GM21423 (cell line): Measurements from ENCODE around the gene ADGRD1.

Experiments used
- ATAC-seq: cut with Tn5 transposase; IDR thresholded peaks from one replicate; pipeline ENCODE4 v1.9.1; 2021; ENCODE audit warnings: mild to moderate bottlenecking, moderate library complexity; ENCODE audit not compliant: unreplicated experiment

The ADGRD1 gene

DNA sequence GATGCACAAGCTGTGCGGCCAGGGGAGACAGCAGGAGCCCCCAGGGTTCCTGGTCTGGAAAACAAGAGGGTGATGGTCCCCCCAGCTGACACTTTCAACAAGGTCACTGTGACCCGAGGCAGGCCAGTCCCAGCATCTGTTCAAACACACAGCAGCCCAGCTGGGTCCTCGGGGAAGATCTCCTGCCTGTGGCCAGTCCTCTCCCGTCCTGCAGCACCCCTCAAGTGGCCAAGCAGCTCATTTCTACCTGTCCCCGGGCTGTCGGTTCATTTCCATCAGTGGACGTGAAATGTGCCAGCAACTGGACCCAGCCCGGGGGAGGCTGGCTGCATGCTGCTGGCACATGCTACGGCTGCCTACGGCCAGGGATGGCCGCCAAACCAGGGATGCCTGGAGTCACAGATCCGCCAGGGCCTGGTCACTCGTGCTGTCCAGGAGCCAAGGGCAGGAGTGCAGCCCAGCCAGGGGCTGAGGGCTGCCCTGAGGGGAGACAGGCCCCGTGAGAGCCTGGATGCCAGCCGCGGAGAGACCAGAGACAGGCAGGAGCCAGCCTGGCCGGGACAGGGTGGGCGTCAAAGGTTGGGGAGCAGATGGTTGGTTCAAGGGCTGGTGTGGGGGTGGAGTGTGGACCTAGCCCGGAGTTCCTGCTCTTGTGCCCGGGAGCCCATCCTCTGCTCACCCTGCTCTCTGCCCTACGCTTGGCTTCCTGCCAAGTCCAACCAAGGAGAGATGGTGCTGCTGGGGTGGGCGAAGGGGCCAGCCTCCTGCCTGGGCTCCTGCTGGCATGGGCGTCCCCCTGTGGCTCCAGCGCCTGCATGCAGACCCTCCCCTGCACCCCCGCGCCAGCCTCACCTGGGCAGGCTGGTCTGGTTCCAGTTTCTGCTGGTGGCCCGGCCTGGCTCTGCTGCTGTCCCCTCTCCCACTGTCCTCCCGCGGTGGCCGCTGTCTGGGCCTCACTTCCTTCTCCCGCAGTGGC lies 143.8 kb downstream of the ADGRD1 start:
- ATAC-seq = no peak

DNA sequence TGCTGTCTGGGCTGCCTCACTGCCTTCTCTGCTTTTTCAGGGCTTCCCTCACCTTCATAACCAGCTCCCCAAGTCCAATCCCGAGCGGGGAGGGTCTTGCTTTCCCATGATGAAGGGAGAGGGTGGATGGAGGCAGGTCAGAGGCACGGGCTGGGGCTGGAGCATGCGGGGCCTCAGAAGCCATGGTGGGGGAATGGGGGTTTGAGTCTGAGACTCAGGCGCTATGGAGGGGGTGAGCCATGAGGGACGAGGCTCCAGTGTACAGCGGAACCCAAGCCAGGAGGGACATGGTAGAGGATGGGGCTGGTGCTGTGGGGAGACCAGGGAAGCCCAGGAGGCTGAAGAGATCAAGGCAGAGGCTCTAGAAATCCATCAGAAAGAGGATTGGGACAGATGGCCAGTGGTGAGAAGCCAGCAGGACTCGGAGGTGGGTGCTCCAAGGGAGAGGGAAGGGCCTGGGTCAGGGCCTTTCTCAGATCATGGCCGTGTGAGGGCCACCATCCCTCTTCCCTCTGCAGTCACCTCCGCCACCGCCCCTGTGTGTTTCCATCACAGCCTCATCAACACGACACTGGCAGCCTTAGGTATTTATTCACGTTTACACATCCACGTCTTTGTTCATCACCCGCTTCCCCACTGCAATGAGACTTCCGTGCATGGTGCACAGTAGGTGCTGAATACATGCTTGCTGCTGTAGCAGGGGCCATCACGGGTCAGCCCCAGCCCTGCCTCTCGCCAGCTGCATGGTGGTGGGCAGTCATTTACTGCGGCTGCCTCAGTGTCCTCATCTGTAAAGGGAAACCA lies 144.7 kb downstream of the ADGRD1 start:
- no peak for ATAC-seq

DNA sequence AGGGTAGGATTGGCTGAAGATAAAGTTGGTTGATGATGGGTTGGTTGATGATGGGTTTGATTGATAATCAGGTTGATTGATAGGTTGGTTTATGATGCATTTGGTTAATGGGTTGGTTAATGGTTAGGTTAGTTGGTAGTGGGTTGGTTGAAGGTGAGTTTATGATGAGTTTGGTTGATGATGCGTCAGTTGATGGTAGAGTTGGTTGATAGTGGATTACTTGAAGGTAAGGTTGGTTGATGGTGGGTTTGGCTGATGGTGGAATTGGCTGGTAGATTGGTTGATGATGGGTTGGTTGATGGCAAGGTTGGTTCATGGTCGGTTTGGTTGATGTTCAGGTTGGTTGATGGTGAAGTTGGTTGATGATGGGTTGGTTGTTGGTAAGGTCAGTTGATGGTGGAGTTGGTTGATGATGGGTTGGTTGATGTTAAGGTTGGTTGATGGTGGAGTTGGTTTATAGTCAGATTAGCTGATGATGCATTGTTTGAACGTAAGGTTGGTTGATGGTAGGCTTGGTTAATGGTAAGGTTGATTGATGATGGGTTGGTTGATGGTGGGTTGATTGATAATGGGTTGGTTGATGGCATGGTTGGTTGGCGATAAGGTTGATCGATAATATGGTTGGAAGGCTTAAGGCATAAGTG lies 146.4 kb downstream of the ADGRD1 start:
- no peak for ATAC-seq

DNA sequence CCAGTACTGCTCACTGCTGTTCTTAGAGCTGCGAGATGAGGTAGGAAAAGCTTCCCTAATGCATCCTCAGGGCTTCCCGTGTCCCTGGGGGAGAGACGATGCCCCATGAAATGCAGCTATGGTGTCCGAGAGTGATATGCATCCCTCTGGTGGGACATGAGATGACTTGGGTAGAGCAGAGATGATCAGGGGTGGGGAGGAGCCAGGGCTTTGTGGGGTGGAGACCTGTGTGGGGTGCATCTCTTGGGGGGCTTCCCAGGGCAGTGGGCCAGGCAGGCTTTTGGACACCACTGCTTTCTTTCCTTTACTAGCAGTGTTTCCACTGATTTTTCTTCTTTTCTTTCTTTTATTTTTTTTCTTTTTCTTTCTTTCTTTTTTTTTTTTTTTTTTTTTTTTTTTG lies 147.3 kb downstream of the ADGRD1 start:
- no peak for ATAC-seq

DNA sequence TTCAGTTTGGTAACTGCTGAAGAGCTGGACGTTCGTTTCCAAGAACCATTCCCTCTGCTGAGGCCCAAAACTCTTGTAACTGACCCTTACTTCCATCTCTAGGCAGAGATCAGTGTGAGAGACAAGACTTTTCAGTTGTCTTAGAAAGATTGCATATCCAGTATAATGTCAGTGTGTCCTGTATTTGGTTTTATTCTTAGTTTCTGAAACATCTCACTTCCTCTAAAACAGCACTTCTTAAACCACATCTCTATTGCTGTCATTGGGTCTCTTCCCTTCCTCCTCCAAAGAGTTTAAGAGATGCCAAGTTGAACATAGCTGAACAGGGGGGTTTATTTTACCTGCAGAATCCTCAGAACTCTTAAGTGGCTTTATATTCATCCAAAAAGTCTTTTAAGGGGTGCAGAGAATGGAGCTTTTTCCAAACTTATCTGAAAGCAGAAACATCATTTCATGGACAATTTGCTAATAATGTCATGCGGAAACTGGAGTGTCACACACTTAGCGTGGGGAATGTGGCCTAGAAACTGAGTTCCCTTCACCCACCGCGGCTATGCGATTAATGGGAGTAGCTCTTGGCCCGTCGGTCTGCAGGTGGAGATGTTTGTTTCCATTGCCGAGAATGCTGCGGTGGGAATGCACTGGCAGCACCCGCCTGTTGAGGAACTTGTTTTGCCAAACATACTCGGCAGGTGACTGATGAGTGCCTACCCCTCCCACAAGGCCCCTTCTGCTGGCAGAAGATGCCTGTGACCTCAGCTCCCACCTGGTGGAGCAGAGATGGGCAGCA lies 148.2 kb downstream of the ADGRD1 start:
- ATAC-seq = peak; percentile 81

DNA sequence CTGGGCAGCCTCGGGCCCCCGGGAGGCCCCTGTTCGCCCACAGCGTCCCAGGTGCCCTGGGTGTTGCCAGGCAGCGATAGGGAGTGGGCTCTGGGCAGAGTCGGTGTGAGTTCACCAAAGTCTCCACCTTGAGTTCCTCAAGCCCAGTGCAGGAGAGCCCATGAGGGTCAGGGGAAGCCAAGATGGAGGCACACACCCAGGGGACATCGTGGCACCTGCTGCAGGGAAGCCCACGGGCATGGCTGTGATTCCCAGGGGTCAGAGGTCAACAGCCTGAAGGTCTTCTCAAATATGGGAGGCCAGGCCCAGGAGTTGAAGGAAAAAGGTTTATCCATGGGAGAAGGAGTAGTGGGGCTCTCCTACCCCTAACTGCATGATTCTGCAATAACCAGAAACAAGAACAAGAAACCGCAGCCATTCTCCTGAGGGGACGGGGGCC lies 148.8 kb downstream of the ADGRD1 start:
- no peak for ATAC-seq

DNA sequence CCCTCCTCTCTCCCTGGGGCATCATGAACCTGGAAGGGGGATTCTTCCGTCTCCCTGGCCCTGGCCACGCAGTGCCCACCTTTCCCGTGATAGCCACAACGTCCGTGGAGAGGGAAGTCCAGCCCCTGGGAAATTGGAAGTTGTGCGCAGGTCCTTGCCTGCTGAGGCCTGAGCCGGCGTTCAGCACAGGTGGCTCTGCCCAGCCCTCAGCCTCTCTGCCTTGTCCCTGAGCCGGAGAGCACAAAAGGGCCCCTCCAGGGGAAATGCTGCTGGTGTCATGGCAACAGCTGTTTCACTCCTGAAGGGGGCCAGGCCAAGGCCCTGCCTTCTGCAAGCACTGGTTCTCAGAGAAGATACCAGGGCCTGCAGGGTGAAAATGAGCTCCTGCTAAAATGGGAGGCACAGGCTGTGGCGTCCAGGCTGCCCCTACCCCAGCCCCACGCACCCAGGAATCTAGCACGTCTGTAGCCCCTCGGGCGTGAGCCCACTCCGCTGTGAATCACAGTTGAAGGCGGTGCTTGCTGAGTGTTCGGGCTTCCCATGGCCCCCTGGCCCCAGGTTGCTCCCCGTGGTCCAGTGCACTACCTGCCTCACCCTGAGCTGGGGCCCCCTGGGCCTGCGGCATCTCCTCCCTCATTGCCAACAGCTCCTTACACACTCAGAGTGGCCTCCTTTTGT lies 149.4 kb downstream of the ADGRD1 start:
- no peak for ATAC-seq

DNA sequence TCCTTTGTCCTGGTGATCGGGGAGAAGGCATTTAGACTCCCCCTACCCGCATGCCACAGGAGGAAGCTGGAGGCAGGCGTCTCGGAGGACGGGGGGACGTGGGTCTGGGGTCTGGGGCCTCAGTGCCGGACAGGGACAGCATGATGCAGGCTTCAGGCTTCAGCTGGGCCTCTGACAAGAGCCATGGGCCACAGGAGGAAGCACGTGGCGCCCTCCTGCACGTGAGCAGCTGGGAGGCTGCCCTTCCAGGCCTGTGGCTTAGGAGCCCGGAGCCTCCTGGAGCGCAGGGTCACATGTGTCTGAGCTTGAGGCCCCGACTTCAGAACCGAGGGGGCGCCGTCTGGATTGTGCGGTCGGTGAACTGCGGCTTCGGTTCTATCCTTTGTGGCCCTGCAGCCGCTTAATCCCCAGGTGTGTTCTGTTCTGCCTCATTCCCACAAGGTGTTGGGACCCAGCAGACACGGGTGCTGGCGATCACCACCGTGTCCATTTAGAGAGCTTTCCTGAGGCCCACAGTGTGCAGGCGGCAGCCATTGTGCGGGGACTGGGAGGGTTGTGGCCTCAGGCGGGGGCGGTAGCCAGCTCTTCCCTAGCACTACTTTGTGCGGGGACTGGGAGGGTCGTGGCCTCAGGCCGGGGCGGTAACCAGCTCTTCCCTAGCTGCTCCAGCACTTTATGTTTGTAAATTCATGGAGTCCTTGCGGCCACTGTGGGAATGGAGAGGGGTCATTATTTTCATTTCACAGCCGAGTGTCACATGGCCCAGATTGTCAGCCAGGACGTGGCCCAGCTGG lies 150.2 kb downstream of the ADGRD1 start:
- no peak for ATAC-seq

DNA sequence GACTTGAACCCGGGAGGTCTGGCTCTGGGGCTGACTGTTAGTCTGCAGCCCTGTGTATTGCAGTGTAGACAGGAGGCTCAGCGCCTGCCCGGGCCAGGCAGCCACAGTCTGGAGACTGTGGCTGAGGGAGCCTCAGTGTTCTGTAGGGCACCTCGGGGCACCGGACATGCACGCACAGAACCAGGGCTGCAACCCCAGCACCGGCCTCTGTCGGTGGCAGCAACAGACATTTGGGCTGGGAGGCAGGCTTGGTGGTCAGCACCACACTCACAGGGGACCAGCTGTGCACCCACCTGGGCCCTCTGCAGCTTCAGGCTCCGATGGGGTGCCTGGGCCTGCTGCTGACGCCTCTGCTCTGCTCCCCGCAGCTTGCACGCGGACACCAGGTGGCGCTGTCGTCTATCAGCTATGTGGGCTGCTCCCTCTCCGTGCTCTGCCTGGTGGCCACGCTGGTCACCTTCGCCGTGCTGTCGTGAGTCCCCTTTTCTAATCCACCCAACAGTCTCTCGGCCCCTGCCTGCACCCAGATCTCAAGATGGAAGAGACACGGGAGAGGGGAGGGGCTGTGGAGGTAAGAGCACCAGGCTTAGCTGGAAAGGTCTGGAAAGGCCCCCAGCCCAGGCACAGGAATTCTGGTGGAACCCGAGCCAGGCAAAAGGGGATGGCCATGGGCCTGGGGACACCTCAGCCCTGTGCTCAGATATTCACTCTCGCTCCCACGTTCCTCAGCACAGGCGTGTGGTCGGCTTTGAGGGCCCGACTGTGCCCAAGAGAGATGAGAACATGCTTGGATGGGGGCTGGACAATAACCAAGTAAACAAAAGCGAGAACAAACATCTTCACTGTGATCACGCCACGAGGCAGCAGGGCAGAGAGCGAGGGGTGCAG lies 151.0 kb downstream of the ADGRD1 start:
- peak; percentile 42 for ATAC-seq

DNA sequence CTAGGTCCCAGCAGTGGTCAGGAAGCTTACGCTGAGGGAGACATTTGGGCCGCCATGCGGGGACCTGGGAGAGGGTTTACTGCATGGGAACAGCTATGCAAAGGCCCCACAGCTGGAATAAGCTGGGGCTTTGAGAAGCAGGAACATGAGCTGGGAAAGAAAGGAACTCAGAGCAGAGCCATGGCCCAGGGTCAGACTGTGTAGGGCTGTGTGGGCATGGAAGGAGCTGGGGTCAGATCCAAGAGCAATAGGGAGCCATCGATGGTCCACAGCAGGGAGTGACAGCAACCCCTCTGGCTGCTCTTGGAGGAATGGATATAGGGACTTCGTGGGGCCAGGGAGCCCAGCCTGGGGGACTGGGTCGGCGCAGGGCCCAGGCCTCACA lies 151.6 kb downstream of the ADGRD1 start:
- no peak for ATAC-seq

DNA sequence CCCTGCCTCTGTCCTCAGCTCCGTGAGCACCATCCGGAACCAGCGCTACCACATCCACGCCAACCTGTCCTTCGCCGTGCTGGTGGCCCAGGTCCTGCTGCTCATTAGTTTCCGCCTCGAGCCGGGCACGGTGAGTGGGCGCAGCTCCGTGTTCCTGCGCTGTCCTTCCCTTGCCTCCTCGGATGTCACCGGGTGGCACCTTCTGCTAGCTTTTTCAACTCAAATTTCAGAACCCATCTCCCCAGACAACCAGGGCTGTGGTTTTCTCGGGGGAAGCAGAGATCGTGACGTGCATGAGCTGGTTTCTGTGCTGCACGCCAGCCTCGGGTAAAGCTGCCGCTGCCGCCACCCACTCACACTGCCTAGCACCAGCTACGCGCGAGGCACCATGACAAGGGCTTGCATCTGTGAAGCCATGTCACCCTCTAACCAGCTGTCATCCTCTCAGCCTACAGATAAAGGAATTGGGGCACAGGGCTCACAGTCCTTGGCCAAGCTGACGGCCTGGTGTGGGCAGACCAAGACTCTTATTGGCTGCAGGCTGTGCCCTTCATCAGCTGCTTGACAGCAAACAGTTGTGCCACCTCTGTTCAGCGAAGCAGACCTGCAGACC lies 152.1 kb downstream of the ADGRD1 start:
- ATAC-seq = no peak

DNA sequence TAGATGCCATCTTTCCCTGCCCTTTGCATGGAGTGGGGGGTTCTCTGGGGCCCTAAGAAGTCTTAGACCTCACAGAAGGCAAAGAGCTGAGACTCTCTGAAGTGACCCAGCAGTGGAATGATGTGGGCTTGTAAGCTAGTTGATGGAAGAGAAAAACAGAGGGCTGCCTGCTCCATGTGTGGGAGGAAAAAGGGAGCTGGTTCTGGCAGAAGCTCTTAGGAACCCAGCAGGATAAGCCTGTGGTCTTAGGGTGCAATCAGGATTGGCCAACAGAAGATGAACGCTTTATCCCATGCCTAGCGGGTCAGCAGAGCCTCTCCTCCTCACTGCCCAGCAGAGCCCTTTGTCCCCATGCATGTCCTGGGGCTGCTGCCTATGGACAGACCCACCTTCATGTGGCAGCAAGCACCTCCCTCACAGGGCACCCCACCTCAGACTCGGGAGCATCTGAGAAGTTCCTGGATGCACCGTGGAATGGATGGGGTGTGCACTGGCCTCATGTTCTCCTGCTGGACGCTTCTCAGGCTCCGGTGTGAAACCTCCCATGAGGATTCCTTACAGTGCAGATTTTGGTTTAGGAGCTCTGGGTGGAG lies 152.7 kb downstream of the ADGRD1 start:
- no peak for ATAC-seq

DNA sequence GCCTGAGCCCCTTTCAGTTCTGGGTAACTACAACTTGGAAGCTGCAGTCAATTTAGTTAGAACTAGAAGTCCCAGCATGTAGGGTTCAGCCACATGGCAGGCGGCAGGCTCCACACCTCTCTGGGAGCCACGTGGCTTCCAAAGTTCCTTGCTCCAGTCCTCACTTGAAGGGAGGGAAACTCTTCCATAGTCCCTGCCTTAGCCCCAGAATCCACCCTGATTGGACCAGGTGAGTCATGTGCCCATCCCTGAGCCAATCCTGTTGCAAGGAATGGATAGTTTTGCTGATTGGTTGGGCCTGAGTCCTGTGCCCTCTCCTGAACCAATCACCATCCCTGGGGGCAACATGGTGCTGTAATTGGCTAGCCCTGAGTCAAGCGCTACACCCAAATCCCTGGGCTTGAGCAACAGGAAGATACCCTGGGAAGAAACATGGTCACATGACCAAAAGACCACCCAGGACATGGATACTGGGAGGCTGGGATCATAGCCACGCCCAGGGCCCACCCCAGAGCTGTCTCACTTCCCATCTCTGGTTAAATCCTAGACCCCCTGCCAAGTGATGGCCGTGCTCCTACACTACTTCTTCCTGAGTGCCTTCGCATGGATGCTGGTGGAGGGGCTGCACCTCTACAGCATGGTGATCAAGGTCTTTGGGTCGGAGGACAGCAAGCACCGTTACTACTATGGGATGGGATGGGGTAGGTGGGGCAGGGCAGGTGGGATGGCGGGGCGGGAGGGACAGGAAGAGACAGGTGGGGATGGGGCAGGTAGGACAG lies 154.7 kb downstream of the ADGRD1 start:
- no peak for ATAC-seq

DNA sequence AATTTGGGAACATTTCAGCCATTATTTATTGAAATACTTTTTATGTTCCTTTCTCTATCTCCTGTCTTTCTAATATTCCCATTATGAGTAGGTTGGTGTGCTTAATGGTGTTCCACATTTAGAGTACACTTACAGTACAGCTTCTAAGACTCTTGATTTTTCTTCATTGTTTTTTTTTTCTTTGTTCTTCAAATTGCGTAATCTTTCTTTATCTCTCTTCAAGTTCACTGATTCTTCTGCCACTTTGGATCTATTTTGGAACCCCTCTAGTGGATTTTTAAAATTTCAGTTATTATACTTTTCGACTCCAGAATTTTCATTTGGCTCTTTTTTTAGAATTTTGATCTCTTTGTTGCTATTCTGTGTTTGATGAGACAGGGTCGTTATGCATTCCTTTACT lies 157.7 kb downstream of the ADGRD1 start:
- ATAC-seq = no peak

DNA sequence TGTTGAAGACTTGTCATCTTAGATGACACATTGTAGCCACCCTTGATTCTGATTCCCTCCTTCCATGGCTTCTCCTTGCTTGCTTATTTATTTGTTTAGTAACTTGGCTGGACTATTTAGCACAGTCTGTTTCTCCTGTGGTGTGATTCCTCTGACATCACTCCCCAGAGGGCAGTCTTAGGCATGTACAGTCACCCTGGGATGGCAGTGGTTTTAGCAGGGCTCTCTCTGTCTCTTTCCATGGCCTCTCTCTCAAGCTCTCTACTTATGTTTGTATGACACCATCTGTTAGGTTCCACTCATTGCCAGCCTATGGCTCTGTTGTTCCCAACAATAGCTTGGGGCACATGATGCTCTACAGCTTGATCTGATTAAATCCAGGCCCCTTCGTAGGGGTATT lies 158.3 kb downstream of the ADGRD1 start:
- ATAC-seq = peak; percentile 42

DNA sequence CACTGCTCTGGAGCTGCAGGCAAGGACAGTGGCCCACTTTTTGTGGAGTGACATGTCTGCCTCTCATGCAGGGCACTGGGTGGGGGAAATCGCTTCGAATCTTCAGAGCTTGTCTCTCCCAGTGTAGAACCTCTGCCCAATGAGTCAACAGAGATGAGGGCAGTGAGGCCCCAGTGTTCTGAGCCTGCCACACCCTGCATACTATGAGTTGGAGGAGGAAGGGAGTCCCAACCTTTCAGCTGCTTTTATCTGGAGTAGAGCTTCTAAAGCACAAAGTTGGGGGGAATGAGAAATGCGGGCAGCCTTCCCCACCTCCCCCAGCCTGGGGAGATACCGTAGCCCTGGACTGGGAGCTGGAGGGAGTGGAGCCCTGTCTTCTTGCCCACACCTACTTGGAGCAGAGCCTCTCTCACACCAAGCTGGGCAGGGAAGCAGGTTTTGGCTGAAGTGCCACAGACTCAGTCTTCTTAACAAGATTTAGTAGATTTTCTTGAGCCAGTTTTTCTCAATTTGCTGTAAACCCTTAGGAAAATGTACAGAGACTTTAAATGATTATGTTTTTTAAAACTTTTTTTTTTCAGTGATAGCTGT lies 159.1 kb downstream of the ADGRD1 start:
- no peak for ATAC-seq
